ENCODE measurements around the gene MTCL1. TPM values are rescaled to one million over a fixed set of nuclear protein-coding genes. Genes with fewer than 3 reads are reported as not detected.
"Not testable (repeated sequence)": the region's sequence is repeated elsewhere in the genome, so short reads cannot be mapped to it uniquely, and the experiment has no call there.

MTCL1 gene
- total RNA-seq, 1 donor from 2014 or later = 3.1 TPM

GRCh38 chr18:8741532-8741931 lies 36.2 kb downstream of the MTCL1 start:
- DNase-seq (ENCODE audit: low read depth in 2 of 2) = peak; percentile 25 to 35

- peak in 1 of 2 donors; percentile 47 for DNase-seq (ENCODE audit: low read depth in 2 of 2)
These were observed 37.3 kb downstream of the MTCL1 start for GRCh38 chr18:8742387-8743361.

GRCh38 chr18:8744038-8744437 lies 38.7 kb downstream of the MTCL1 start:
- no peak for DNase-seq (ENCODE audit: low read depth in 2 of 2)

GRCh38 chr18:8744656-8745055 lies 39.3 kb downstream of the MTCL1 start:
- DNase-seq (ENCODE audit: low read depth in 2 of 2) = no peak

GRCh38 chr18:8745355-8746014 lies 40.1 kb downstream of the MTCL1 start:
- no peak for DNase-seq (ENCODE audit: low read depth in 2 of 2)

- peak in 1 of 2 donors; percentile 59 for DNase-seq (ENCODE audit: low read depth in 2 of 2)
These were observed 42.1 kb downstream of the MTCL1 start for GRCh38 chr18:8747440-8747937.

GRCh38 chr18:8749492-8749891 lies 44.1 kb downstream of the MTCL1 start:
- DNase-seq (ENCODE audit: low read depth in 2 of 2) = no peak

- peak in 1 of 2 donors; percentile 87 for DNase-seq (ENCODE audit: low read depth in 2 of 2)
These were observed 45.6 kb downstream of the MTCL1 start for GRCh38 chr18:8750954-8751415.

GRCh38 chr18:8751692-8752091 lies 46.3 kb downstream of the MTCL1 start:
- no peak for DNase-seq (ENCODE audit: low read depth in 2 of 2)

- no peak for DNase-seq (ENCODE audit: low read depth in 2 of 2)
These were observed 47.0 kb downstream of the MTCL1 start for GRCh38 chr18:8752329-8752728.

GRCh38 chr18:8754995-8755960 lies 49.9 kb downstream of the MTCL1 start:
- DNase-seq (ENCODE audit: low read depth in 2 of 2) = no peak

- DNase-seq (ENCODE audit: low read depth in 2 of 2) = no peak
These were observed 51.2 kb downstream of the MTCL1 start for GRCh38 chr18:8756571-8756970.

GRCh38 chr18:8757396-8757997 lies 52.1 kb downstream of the MTCL1 start:
- DNase-seq (ENCODE audit: low read depth in 2 of 2) = no peak

- DNase-seq (ENCODE audit: low read depth in 2 of 2) = no peak
These were observed 53.1 kb downstream of the MTCL1 start for GRCh38 chr18:8758466-8758865.

- no peak for DNase-seq (ENCODE audit: low read depth in 2 of 2)
These were observed 55.6 kb downstream of the MTCL1 start for GRCh38 chr18:8760984-8761383.

GRCh38 chr18:8761535-8761934 lies 56.2 kb downstream of the MTCL1 start:
- not testable (repeated sequence) for DNase-seq (ENCODE audit: low read depth in 2 of 2)

- DNase-seq (ENCODE audit: low read depth in 2 of 2) = no peak
These were observed 57.6 kb downstream of the MTCL1 start for GRCh38 chr18:8762968-8763367.

GRCh38 chr18:8763611-8764010 lies 58.3 kb downstream of the MTCL1 start:
- DNase-seq (ENCODE audit: low read depth in 2 of 2) = no peak

- no peak for DNase-seq (ENCODE audit: low read depth in 2 of 2)
These were observed 60.6 kb downstream of the MTCL1 start for GRCh38 chr18:8765783-8766463.
